Liver (tissue), 3 donors: ENCODE results near the gene TMEM106B.

Experiments
- ATF3 ChIP-seq: IDR thresholded peaks from 2 replicates; pipeline ENCODE4 v1.6.1; 2016; ENCODE audit warnings: antibody characterized with exemption
- CTCF ChIP-seq: fragments of 150-350 bp; IDR thresholded peaks from 2 replicates; pipeline ENCODE4 v1.5.1; 2017; ENCODE audit warnings: improper control_type of control experiment, low read depth, low read length; ENCODE audit not compliant: missing input control
- EGR1 ChIP-seq, 2 donors: IDR thresholded peaks; 2 replicates each; pipeline ENCODE4 v1.6.1; 2016 to 2018; ENCODE audit warnings: antibody characterized with exemption in 2 of 2, low read depth in 2 of 2
- GABPA ChIP-seq, 2 donors: IDR thresholded peaks in 1 of 2; conservative IDR thresholded peaks in 1 of 2; 2 replicates each; pipeline ENCODE4 v1.6.1; 2016; ENCODE audit warnings: antibody characterized with exemption in 2 of 2, mild to moderate bottlenecking in 1 of 2, moderate library complexity in 1 of 2
- HNF4A ChIP-seq, 2 donors: conservative IDR thresholded peaks; 2 replicates each; pipeline ENCODE4 v1.6.1; 2016; ENCODE audit warnings: antibody characterized with exemption in 2 of 2, mild to moderate bottlenecking in 2 of 2
- JUND ChIP-seq, 2 donors: IDR thresholded peaks; 2 replicates each; pipeline ENCODE4 v1.6.1; 2016; ENCODE audit warnings: antibody characterized with exemption in 2 of 2
- MAX ChIP-seq: IDR thresholded peaks from 2 replicates; pipeline ENCODE4 v1.6.1; 2016; ENCODE audit warnings: antibody characterized with exemption
- RAD21 ChIP-seq, 2 donors: IDR thresholded peaks; 2 replicates each; pipeline ENCODE4 v1.6.1; 2016; ENCODE audit warnings: antibody characterized with exemption in 2 of 2, mild to moderate bottlenecking in 2 of 2
- REST ChIP-seq: IDR thresholded peaks from 2 replicates; pipeline ENCODE4 v1.6.1; 2016; ENCODE audit warnings: antibody characterized with exemption, mild to moderate bottlenecking
- RXRA ChIP-seq, 2 donors: IDR thresholded peaks; 2 replicates each; pipeline ENCODE4 v1.6.1; 2017 to 2018; ENCODE audit warnings: antibody characterized with exemption in 2 of 2, mild to moderate bottlenecking in 1 of 2
- SP1 ChIP-seq: IDR thresholded peaks from 2 replicates; pipeline ENCODE4 v1.6.1; 2018; ENCODE audit warnings: antibody characterized with exemption, mild to moderate bottlenecking
- TAF1 ChIP-seq: conservative IDR thresholded peaks from 2 replicates; pipeline ENCODE4 v1.6.1; 2016; ENCODE audit warnings: antibody characterized with exemption, mild to moderate bottlenecking
- YY1 ChIP-seq: IDR thresholded peaks from 2 replicates; pipeline ENCODE4 v1.6.1; 2016; ENCODE audit warnings: antibody characterized with exemption, mild to moderate bottlenecking
- donor health status: healthy.
- donor health status: healthy.

GRCh38 chr7:12269100-12269895 is 58.2 kb downstream of the TMEM106B start:
- TF ChIP-seq JUND (IDR thresholded peaks at IDR 0.05): no peak
- TF ChIP-seq RAD21 (IDR thresholded peaks at IDR 0.05): peak in 1 of 2 donors; percentile 24
- no peak for TF ChIP-seq EGR1 (IDR thresholded peaks at IDR 0.05; ENCODE audit: low read depth in 2 of 2)
- no peak for TF ChIP-seq CTCF
- no peak for TF ChIP-seq REST
- TF ChIP-seq TAF1: no peak
- TF ChIP-seq YY1: no peak
- TF ChIP-seq RXRA (IDR thresholded peaks at IDR 0.05): peak; percentile 35 to 58
- no peak for TF ChIP-seq MAX
- TF ChIP-seq ATF3: no peak
- peak; percentile 55 to 74 for TF ChIP-seq HNF4A (conservative IDR thresholded peaks at IDR 0.05)
- TF ChIP-seq SP1: peak; percentile 52
- TF ChIP-seq GABPA (IDR thresholded peaks at IDR 0.05 in 1 of 2, conservative IDR thresholded peaks at IDR 0.05 in 1 of 2): no peak
